ENCODE measurements around the gene SULT1E1.

DNA sequence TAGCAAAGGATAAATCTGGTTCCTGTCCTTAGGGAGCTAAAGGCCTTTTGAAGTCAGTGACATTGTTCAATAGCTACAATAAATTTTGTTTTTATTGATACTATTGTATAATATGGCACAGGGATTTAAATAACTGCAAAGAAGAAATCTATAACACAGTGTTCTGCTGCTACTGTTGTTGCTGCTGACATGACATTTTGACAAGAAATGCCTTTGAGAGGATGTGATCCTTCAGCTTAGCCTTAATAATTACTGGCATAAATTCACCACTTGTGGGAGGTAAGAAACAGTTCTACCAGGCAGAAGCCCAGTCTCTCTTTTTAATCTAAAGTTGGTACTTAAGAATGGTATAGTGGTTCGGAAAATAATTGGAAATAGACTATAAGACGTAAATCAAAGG is 4.1 kb downstream of the SULT1E1 start:
- TF ChIP-seq, protein P1, sequence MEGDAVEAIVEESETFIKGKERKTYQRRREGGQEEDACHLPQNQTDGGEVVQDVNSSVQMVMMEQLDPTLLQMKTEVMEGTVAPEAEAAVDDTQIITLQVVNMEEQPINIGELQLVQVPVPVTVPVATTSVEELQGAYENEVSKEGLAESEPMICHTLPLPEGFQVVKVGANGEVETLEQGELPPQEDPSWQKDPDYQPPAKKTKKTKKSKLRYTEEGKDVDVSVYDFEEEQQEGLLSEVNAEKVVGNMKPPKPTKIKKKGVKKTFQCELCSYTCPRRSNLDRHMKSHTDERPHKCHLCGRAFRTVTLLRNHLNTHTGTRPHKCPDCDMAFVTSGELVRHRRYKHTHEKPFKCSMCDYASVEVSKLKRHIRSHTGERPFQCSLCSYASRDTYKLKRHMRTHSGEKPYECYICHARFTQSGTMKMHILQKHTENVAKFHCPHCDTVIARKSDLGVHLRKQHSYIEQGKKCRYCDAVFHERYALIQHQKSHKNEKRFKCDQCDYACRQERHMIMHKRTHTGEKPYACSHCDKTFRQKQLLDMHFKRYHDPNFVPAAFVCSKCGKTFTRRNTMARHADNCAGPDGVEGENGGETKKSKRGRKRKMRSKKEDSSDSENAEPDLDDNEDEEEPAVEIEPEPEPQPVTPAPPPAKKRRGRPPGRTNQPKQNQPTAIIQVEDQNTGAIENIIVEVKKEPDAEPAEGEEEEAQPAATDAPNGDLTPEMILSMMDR (IDR thresholded peaks at IDR 0.05; ENCODE audit: low read length): no peak
- TF ChIP-seq EZH2 (optimal IDR thresholded peaks at IDR 0.05; ENCODE audit: low read depth, low read length): no peak
